Type B pancreatic cell (in vitro differentiated cells): ENCODE data around the gene TTN. TPM values are rescaled to one million over a fixed set of nuclear protein-coding genes. Genes with fewer than 3 reads are reported as not detected.
A peak's percentile ranks its signal among the peaks of the same experiment; 100 is the strongest.

Experiments
- DNase-seq: peaks from one replicate; pipeline ENCODE4 v3.0.0; 2021; ENCODE audit warnings: mixed read lengths; ENCODE audit not compliant: unreplicated experiment; ENCODE audit errors: extremely low spot score
- H3K27ac Mint-ChIP-seq: 2 replicates; pipeline ENCODE4 v1.8.0; 2021; ENCODE audit warnings: mild to moderate bottlenecking, mixed read lengths
- H3K27me3 Mint-ChIP-seq: 2 replicates; pipeline ENCODE4 v1.8.0; 2021; ENCODE audit warnings: mixed read lengths
- H3K36me3 Mint-ChIP-seq: 2 replicates; pipeline ENCODE4 v1.8.0; 2021; ENCODE audit warnings: mixed read lengths
- H3K4me1 Mint-ChIP-seq: one replicate; pipeline ENCODE4 v1.8.0; 2021; ENCODE audit warnings: mixed read lengths; ENCODE audit not compliant: unreplicated experiment
- H3K4me3 Mint-ChIP-seq: 2 replicates; pipeline ENCODE4 v1.8.0; 2021; ENCODE audit warnings: mild to moderate bottlenecking, mixed read lengths
- H3K9me3 Mint-ChIP-seq: 2 replicates; pipeline ENCODE4 v1.8.0; 2021; ENCODE audit warnings: mixed read lengths
- CTCF ChIP-seq: fragments of 200-600 bp; sonication (generic); conservative IDR thresholded peaks from 2 replicates; pipeline ENCODE4 v1.5.0; 2021; ENCODE audit warnings: antibody characterized with exemption, mild to moderate bottlenecking
- total RNA-seq: library from RNA; stranded (reverse); gene quantifications from 2 replicates; pipeline ENCODE4 v1.2.1, GENCODE V29; 2021; ENCODE audit warnings: low replicate concordance

TTN gene
- total RNA-seq, 1 donor from 2014 or later = 5.6 TPM

GRCh38 chr2:178522950-178523595 is 284.1 kb downstream of the TTN start:
- no peaks in the 10 kb centered on the region for H3K27me3 Mint-ChIP-seq
- DNase-seq = peak; percentile 87
- H3K36me3 Mint-ChIP-seq = peaks cover 10% of the 10 kb centered on the region

GRCh38 chr2:178521304-178522150 is 285.7 kb downstream of the TTN start:
- DNase-seq = no peak
- Mint-ChIP-seq H3K27ac (peak overlapping the region; percentile 5), H3K27me3 (no peaks in the 10 kb centered on the region), H3K36me3 (peaks cover 9% of the 10 kb centered on the region), H3K4me1 (peaks cover 14% of the 10 kb centered on the region), H3K4me3 (peak overlapping the region; percentile 63), H3K9me3 (no peaks in the 10 kb centered on the region)
- TF ChIP-seq CTCF = no peak

More at GRCh38 chr2:178522950-178523595, 284.1 kb downstream of the TTN start:
- H3K27ac Mint-ChIP-seq = peak overlapping the region; percentile 88
- no peaks in the 10 kb centered on the region for H3K9me3 Mint-ChIP-seq
- H3K4me3 Mint-ChIP-seq = peak overlapping the region; percentile 99
- peak; percentile 85 for TF ChIP-seq CTCF
- peaks cover 14% of the 10 kb centered on the region for H3K4me1 Mint-ChIP-seq

GRCh38 chr2:178517496-178517895 is 289.7 kb downstream of the TTN start:
- no peak for TF ChIP-seq CTCF

GRCh38 chr2:178514664-178515063 is 292.6 kb downstream of the TTN start:
- Mint-ChIP-seq H3K9me3 (no peaks in the 10 kb centered on the region), H3K4me1 (no peaks in the 10 kb centered on the region), H3K36me3 (peaks cover 14% of the 10 kb centered on the region), H3K27me3 (no peaks in the 10 kb centered on the region), H3K4me3 (no peak overlapping the region), H3K27ac (no peak overlapping the region)
- DNase-seq = no peak
- TF ChIP-seq CTCF = no peak

More at GRCh38 chr2:178517496-178517895, 289.7 kb downstream of the TTN start:
- Mint-ChIP-seq H3K27ac (no peak overlapping the region), H3K27me3 (no peaks in the 10 kb centered on the region), H3K4me3 (no peak overlapping the region), H3K9me3 (no peaks in the 10 kb centered on the region), H3K36me3 (peaks cover 11% of the 10 kb centered on the region), H3K4me1 (no peaks in the 10 kb centered on the region)
- DNase-seq = no peak

- Mint-ChIP-seq H3K27ac (no peak overlapping the region), H3K36me3 (peaks cover 14% of the 10 kb centered on the region), H3K9me3 (no peaks in the 10 kb centered on the region), H3K4me1 (no peaks in the 10 kb centered on the region), H3K4me3 (no peak overlapping the region), H3K27me3 (no peaks in the 10 kb centered on the region)
- DNase-seq = no peak
- no peak for TF ChIP-seq CTCF
Observed at GRCh38 chr2:178513876-178514275, 293.3 kb downstream of the TTN start.
